IMR-90 (cell line): ENCODE measurements around the gene ISOC1. TPM values are rescaled to one million over a fixed set of nuclear protein-coding genes. Genes with fewer than 3 reads are reported as not detected.

ENCODE experiments used
- ATAC-seq: fragments of 200-7000 bp; cut with Tn5 transposase; 2 replicates; pipeline ENCODE4 v1.9.1; 2020; ENCODE audit warnings: low read depth, mild to moderate bottlenecking, moderate library complexity
- BruUV-seq: library from RNA; stranded (reverse); fragments of 400-500 nt; replicated peaks from 2 replicates; lab custom pipeline; 2021; lab: Mats Ljungman, UMichigan
- CTCF ChIA-PET: fragments of 300-600 bp; formaldehyde crosslinking; extraction: SDS; loops from one replicate; lab custom pipeline; 2021; ENCODE audit warnings: antibody characterized with exemption; lab: Yijun Ruan, JAX
- POLR2A ChIA-PET: fragments of 300-600 bp; sonication (Branson Sonifier 250); formaldehyde crosslinking; loops from one replicate; lab custom pipeline; 2022; ENCODE audit warnings: antibody characterized with exemption; ENCODE audit not compliant: unreplicated experiment; lab: Charles Lee
- DNase-seq: peaks from one replicate; pipeline ENCODE4 v3.0.0; 2013
- H2AFZ ChIP-seq: replicated peaks from 2 replicates; pipeline ENCODE3; 2013; ENCODE audit warnings: low read length, mild to moderate bottlenecking; ENCODE audit not compliant: poor library complexity
- H2AK5ac ChIP-seq: 2 replicates; pipeline ENCODE4 v1.6.1; 2013; ENCODE audit warnings: low read depth, low read length, inconsistent platforms
- H2AK9ac ChIP-seq: replicated peaks from 2 replicates; pipeline ENCODE3; 2013; ENCODE audit warnings: mild to moderate bottlenecking, low read depth, low read length, moderate library complexity; ENCODE audit not compliant: poor library complexity
- H2BK120ac ChIP-seq: 2 replicates; pipeline ENCODE4 v1.6.1; 2013; ENCODE audit warnings: low read depth, low read length, inconsistent platforms
- H2BK15ac ChIP-seq: 3 replicates; pipeline ENCODE4 v1.6.1; 2013; ENCODE audit warnings: low read depth, low read length, inconsistent platforms
- H2BK20ac ChIP-seq: 2 replicates; pipeline ENCODE4 v1.6.1; 2013; ENCODE audit warnings: low read depth, mild to moderate bottlenecking, inconsistent platforms, low read length, moderate library complexity
- H2BK5ac ChIP-seq: 2 replicates; pipeline ENCODE4 v1.6.1; 2013; ENCODE audit warnings: mild to moderate bottlenecking, low read depth, low read length, inconsistent platforms; ENCODE audit not compliant: poor library complexity, severe bottlenecking
- H3K14ac ChIP-seq: replicated peaks from 2 replicates; pipeline ENCODE4 v1.6.1; 2013; ENCODE audit warnings: low read depth, low read length, inconsistent platforms
- H3K18ac ChIP-seq: 2 replicates; pipeline ENCODE4 v1.6.1; 2013; ENCODE audit warnings: low read depth, low read length, control low read depth
- H3K23ac ChIP-seq: 2 replicates; pipeline ENCODE4 v1.6.1; 2013; ENCODE audit warnings: low read depth, low read length, inconsistent platforms
- H3K27ac ChIP-seq: 2 replicates; pipeline ENCODE4 v1.5.1; 2013; ENCODE audit warnings: mild to moderate bottlenecking, control low read depth, low read length; ENCODE audit not compliant: insufficient read depth
- H3K27me3 ChIP-seq: 2 replicates; pipeline ENCODE4 v1.6.1; 2013; ENCODE audit warnings: low read length; ENCODE audit not compliant: control insufficient read depth, insufficient read depth
- H3K36me3 ChIP-seq: 2 replicates; pipeline ENCODE4 v1.6.1; 2013; ENCODE audit warnings: low read length, mixed read lengths; ENCODE audit not compliant: control insufficient read depth, insufficient read depth
- H3K4ac ChIP-seq: 2 replicates; pipeline ENCODE4 v1.6.1; 2013; ENCODE audit warnings: low read depth, low read length, inconsistent platforms
- H3K4me1 ChIP-seq: 2 replicates; pipeline ENCODE4 v1.6.1; 2013; ENCODE audit warnings: low read length, mixed read lengths; ENCODE audit not compliant: control insufficient read depth, insufficient read depth
- H3K4me2 ChIP-seq: 2 replicates; pipeline ENCODE4 v1.6.1; 2013; ENCODE audit warnings: low read depth, mild to moderate bottlenecking, control low read depth, low read length, moderate library complexity
- H3K4me3 ChIP-seq: 2 replicates; pipeline ENCODE4 v1.5.1; 2013; ENCODE audit warnings: low read depth, mild to moderate bottlenecking, control low read depth, low read length, moderate library complexity; ENCODE audit not compliant: insufficient read depth
- H3K56ac ChIP-seq: 2 replicates; pipeline ENCODE4 v1.6.1; 2013; ENCODE audit warnings: low read length, inconsistent platforms; ENCODE audit not compliant: insufficient read depth; ENCODE audit errors: extremely low read depth
- H3K79me1 ChIP-seq, 2 experiments: 2 replicates each; pipeline ENCODE4 v1.6.1; 2013; ENCODE audit warnings: low read length in 2 of 2, inconsistent platforms in 1 of 2, low read depth in 1 of 2
- H3K9ac ChIP-seq: 2 replicates; pipeline ENCODE4 v1.6.1; 2013; ENCODE audit warnings: low read depth, low read length, control low read depth
- H3K9me1 ChIP-seq: 2 replicates; pipeline ENCODE4 v1.6.1; 2013; ENCODE audit warnings: low read length, inconsistent platforms; ENCODE audit not compliant: insufficient read depth
- H3K9me3 ChIP-seq: 2 replicates; pipeline ENCODE4 v1.6.1; 2013; ENCODE audit warnings: low read length; ENCODE audit not compliant: control insufficient read depth, insufficient read depth
- H4K20me1 ChIP-seq: 2 replicates; pipeline ENCODE4 v1.6.1; 2013; ENCODE audit warnings: low read length, inconsistent platforms; ENCODE audit not compliant: insufficient read depth
- H4K5ac ChIP-seq: 2 replicates; pipeline ENCODE4 v1.6.1; 2013; ENCODE audit warnings: mild to moderate bottlenecking, low read depth, low read length, control low read depth
- H4K8ac ChIP-seq, 2 experiments: 2 replicates each; pipeline ENCODE4 v1.6.1; 2013; ENCODE audit warnings: low read depth in 2 of 2, low read length in 2 of 2, control low read depth in 1 of 2, inconsistent platforms in 1 of 2
- H4K91ac ChIP-seq: 2 replicates; pipeline ENCODE4 v1.6.1; 2013; ENCODE audit warnings: low read depth, low read length, inconsistent platforms; ENCODE audit not compliant: insufficient read depth
- MAFK ChIP-seq: IDR thresholded peaks from 2 replicates; pipeline ENCODE4 v1.6.1; 2012; ENCODE audit warnings: low read depth, low read length, improper control_type of control experiment
- MXI1 ChIP-seq: IDR thresholded peaks from 2 replicates; pipeline ENCODE4 v1.6.1; 2012; ENCODE audit warnings: low read depth, mild to moderate bottlenecking, low read length, moderate library complexity, borderline replicate concordance
- WGBS, 2 experiments: methylation state at CpG; one replicate each; pipeline versions ENCODE4 v1.1.5 to v1.1.7; 2013; ENCODE audit warnings: missing lambda C conversion rate in 2 of 2; ENCODE audit not compliant: insufficient read length in 1 of 2; ENCODE audit errors: extremely low coverage in 2 of 2; 5-methylcytosine and 5-hydroxymethylcytosine counted together
- dilution Hi-C: fragments of 300-500 bp; cut with HindIII; formaldehyde crosslinking; loops from one replicate; pipeline ENCODE4 v1.14.3; 2018; ENCODE audit warnings: low sequenced_read_pairs; ENCODE audit not compliant: unreplicated experiment
- in situ Hi-C: fragments of 300-500 bp; cut with MboI; formaldehyde crosslinking; loops from 3 replicates; pipeline ENCODE4 v1.14.3; 2019; ENCODE audit warnings: low sequenced_read_pairs, inconsistent platforms, mixed read lengths
- intact Hi-C: fragments of 100-400 bp; cut with micrococcal nuclease; formaldehyde crosslinking; loops from 2 replicates; pipeline ENCODE4 v1.10.0; 2022
- polyA plus RNA-seq, 3 experiments: library from polyadenylated mRNA; depleted of rRNA; stranded (reverse); fragments of >200 nt; gene quantifications; 2 replicates each; pipeline ENCODE4 v1.2.3, GENCODE V29; 2012; ENCODE audit warnings: low replicate concordance in 1 of 3
- total RNA-seq: library from RNA; depleted of rRNA; stranded (reverse); fragments of >200 nt; gene quantifications from 2 replicates; pipeline ENCODE4 v1.2.3, GENCODE V29; 2012

The ISOC1 gene
- total and polyA plus RNA-seq, 2 of the 4 experiments (the other 2 are of a cell fraction), result 10.8 to 11.6 TPM

DNA sequence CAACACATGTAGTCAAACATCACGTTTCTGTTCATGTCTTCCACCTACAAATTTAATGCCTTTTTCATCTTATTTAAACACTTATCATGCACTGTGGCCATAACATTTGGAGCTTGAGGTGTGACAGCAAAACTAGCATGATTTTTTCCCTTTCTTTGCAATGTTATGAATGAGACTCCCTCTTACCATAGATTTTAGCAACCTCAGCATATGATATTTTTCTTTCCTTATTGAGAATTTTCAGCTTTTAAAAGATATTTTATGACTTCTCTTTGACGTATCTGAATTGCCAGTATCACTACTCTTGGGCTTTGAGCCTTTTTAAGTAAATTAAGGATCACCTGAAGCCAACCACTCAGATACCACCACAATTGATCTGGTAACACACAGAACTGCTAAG, 32.7 kb upstream of the ISOC1 start:
- H3K4me1 ChIP-seq, result no peaks in the 10 kb centered on the region
- no peak overlapping the region for H2BK120ac ChIP-seq
- no peak overlapping the region for H3K18ac ChIP-seq
- ATAC-seq, result no peak
- H2BK20ac ChIP-seq, result no peak overlapping the region
- no peak overlapping the region for H4K8ac ChIP-seq
- BruUV-seq, result no TSS peak
- no peaks in the 10 kb centered on the region for H3K36me3 ChIP-seq
- no CpG with 5 or more reads among the region's 2 CpGs for WGBS, 2 experiments
- no peak overlapping the region for H3K4me2 ChIP-seq
- H2BK5ac ChIP-seq, result no peak overlapping the region
- ChIA-PET CTCF (no interaction called here), POLR2A (no interaction called here)
- no peak overlapping the region for H4K5ac ChIP-seq
- no peaks in the 10 kb centered on the region for H3K79me1 ChIP-seq
- H3K14ac ChIP-seq, result no peak overlapping the region
- H3K27me3 ChIP-seq, result no peaks in the 10 kb centered on the region
- no peak overlapping the region for H2AK5ac ChIP-seq
- H3K4me3 ChIP-seq, result no peak overlapping the region
- no peak overlapping the region for H3K9ac ChIP-seq
- peak; percentile 40; the same call in 1 of the 2 replicates for TF ChIP-seq MAFK
- no peak for TF ChIP-seq MXI1
- no peak overlapping the region for H3K27ac ChIP-seq
- H3K56ac ChIP-seq, result no peak overlapping the region
- H3K23ac ChIP-seq, result no peak overlapping the region
- H2BK15ac ChIP-seq, result no peak overlapping the region
- H4K20me1 ChIP-seq, result no peaks in the 10 kb centered on the region
- H4K91ac ChIP-seq, result no peak overlapping the region
- no peaks in the 10 kb centered on the region for H3K9me1 ChIP-seq
- dilution Hi-C loops, result no loop called here
- no peak for DNase-seq
- H3K9me3 ChIP-seq, result no peaks in the 10 kb centered on the region
- intact Hi-C loops, result no loop called here
- no peak overlapping the region for H2AFZ ChIP-seq
- in situ Hi-C loops, result no loop called here
- no peak overlapping the region for H2AK9ac ChIP-seq
- H3K4ac ChIP-seq, result no peak overlapping the region
